ENCODE data around the gene CDR2. TPM values are rescaled to one million over a fixed set of nuclear protein-coding genes. Genes with fewer than 3 reads are reported as not detected.

The CDR2 gene
- total and polyA plus RNA-seq, 9 of the 15 experiments (the other 6 are each of a cell fraction or from before 2014, with no cell fraction given): 4.6 to 30.3 (median 19.9) TPM

DNA sequence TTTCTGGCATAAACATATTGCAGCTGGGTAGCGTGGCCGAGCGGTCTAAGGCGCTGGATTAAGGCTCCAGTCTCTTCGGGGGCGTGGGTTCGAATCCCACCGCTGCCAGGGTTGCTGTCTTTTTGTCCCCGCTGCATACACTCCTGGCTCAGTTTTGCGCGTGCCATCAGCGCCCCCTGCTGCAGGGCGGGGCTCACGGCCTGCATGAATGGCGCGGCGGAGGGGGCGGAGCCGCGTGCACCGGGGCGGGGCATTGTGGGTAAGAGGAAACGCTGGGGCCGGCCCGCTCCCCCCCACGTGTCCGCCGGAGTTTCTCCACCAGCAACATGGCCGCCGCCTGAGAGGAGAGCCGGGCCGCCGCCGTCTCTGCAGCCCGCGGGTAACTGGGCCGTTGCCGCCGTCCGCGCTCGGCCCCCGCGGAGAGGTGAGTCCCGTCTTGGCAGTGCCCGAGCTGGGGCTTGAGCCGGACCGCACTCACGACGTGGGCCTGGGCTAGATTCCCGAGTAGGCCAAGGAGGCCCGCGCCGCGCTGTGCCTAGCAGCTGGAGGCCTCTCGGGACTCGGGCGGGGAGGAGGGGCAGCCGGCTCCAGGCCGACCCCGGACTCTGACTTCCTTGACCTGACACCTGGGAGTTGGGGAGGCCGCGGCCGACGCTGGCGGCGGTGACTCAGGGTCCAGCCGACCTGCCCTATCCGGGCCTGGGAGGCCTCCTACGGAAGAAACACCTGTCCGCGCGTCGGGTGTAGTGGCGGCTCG lies 77.1 kb downstream of the CDR2 start, which contains the start of gene POLR3E (continued):
- TF ChIP-seq, protein P1, sequence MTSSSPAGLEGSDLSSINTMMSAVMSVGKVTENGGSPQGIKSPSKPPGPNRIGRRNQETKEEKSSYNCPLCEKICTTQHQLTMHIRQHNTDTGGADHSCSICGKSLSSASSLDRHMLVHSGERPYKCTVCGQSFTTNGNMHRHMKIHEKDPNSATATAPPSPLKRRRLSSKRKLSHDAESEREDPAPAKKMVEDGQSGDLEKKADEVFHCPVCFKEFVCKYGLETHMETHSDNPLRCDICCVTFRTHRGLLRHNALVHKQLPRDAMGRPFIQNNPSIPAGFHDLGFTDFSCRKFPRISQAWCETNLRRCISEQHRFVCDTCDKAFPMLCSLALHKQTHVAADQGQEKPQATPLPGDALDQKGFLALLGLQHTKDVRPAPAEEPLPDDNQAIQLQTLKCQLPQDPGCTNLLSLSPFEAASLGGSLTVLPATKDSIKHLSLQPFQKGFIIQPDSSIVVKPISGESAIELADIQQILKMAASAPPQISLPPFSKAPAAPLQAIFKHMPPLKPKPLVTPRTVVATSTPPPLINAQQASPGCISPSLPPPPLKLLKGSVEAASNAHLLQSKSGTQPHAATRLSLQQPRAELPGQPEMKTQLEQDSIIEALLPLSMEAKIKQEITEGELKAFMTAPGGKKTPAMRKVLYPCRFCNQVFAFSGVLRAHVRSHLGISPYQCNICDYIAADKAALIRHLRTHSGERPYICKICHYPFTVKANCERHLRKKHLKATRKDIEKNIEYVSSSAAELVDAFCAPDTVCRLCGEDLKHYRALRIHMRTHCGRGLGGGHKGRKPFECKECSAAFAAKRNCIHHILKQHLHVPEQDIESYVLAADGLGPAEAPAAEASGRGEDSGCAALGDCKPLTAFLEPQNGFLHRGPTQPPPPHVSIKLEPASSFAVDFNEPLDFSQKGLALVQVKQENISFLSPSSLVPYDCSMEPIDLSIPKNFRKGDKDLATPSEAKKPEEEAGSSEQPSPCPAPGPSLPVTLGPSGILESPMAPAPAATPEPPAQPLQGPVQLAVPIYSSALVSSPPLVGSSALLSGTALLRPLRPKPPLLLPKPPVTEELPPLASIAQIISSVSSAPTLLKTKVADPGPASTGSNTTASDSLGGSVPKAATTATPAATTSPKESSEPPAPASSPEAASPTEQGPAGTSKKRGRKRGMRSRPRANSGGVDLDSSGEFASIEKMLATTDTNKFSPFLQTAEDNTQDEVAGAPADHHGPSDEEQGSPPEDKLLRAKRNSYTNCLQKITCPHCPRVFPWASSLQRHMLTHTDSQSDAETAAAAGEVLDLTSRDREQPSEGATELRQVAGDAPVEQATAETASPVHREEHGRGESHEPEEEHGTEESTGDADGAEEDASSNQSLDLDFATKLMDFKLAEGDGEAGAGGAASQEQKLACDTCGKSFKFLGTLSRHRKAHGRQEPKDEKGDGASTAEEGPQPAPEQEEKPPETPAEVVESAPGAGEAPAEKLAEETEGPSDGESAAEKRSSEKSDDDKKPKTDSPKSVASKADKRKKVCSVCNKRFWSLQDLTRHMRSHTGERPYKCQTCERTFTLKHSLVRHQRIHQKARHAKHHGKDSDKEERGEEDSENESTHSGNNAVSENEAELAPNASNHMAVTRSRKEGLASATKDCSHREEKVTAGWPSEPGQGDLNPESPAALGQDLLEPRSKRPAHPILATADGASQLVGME (CRISPR knock-in tag; IDR thresholded peaks at IDR 0.05): no peak
- TF ChIP-seq ADNP (tag; IDR thresholded peaks at IDR 0.05) (peak; percentile 89), CREBBP (IDR thresholded peaks at IDR 0.05; ENCODE audit: low read depth, low read length) (no peak), KAT7 (CRISPR knock-in tag; IDR thresholded peaks at IDR 0.05; ENCODE audit: borderline replicate concordance) (peak; percentile 99; the same call in 1 of the 2 replicates), MTA3 (IDR thresholded peaks at IDR 0.05; ENCODE audit: borderline replicate concordance) (peak; percentile 69; the same call in 1 of the 2 replicates), ZNF124 (CRISPR knock-in tag; IDR thresholded peaks at IDR 0.05) (0 out of 2 replicates have a peak, but pooled peaks have one; percentile 56), ZNF239 (CRISPR knock-in tag; IDR thresholded peaks at IDR 0.05) (peak; percentile 41; the same call in 1 of the 2 replicates), PTTG1 (tag; IDR thresholded peaks at IDR 0.05; ENCODE audit: low read depth) (no peak), ZFPM2 (CRISPR knock-in tag; IDR thresholded peaks at IDR 0.05) (no peak), ARID1B (IDR thresholded peaks at IDR 0.05) (peak; percentile 26; the same call in 1 of the 2 replicates), MNT (conservative IDR thresholded peaks at IDR 0.05) (peak; percentile 99), ZFP91 (CRISPR knock-in tag; IDR thresholded peaks at IDR 0.05) (peak; percentile 69; the same call in 1 of the 2 replicates), FOXP1 (CRISPR knock-in tag; IDR thresholded peaks at IDR 0.05) (peak; percentile 94)
- TF ChIP-seq, protein P2, sequence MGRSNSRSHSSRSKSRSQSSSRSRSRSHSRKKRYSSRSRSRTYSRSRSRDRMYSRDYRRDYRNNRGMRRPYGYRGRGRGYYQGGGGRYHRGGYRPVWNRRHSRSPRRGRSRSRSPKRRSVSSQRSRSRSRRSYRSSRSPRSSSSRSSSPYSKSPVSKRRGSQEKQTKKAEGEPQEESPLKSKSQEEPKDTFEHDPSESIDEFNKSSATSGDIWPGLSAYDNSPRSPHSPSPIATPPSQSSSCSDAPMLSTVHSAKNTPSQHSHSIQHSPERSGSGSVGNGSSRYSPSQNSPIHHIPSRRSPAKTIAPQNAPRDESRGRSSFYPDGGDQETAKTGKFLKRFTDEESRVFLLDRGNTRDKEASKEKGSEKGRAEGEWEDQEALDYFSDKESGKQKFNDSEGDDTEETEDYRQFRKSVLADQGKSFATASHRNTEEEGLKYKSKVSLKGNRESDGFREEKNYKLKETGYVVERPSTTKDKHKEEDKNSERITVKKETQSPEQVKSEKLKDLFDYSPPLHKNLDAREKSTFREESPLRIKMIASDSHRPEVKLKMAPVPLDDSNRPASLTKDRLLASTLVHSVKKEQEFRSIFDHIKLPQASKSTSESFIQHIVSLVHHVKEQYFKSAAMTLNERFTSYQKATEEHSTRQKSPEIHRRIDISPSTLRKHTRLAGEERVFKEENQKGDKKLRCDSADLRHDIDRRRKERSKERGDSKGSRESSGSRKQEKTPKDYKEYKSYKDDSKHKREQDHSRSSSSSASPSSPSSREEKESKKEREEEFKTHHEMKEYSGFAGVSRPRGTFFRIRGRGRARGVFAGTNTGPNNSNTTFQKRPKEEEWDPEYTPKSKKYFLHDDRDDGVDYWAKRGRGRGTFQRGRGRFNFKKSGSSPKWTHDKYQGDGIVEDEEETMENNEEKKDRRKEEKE (IDR thresholded peaks at IDR 0.05; ENCODE audit: borderline replicate concordance in 1 of 2, control insufficient read depth in 1 of 2, low read depth in 2 of 2, low read length in 1 of 2): no peak
